Brain pericyte (primary cell): Measurements from ENCODE around the gene ABI1.
A peak's percentile ranks its signal among the peaks of the same experiment; 100 is the strongest.
"Not testable (repeated sequence)": the region's sequence is repeated elsewhere in the genome, so short reads cannot be mapped to it uniquely, and the experiment has no call there.

Experiments
- DNase-seq: peaks from one replicate; pipeline ENCODE4 v3.0.0-alpha.2; 2012; ENCODE audit warnings: low read depth, low spot score

Gene ABI1

GRCh38 chr10:26860443-26861204, at the start of gene ABI1:
Gene ABI1 (minus strand): TSS chr10:26860958. CDS start chr10:26860863, 95 bp downstream.
- peak; percentile 97 for DNase-seq

- DNase-seq: no peak
Measured at GRCh38 chr10:26909753-26910152, 49.0 kb upstream of the ABI1 start.

- DNase-seq: not testable (repeated sequence)
Measured at GRCh38 chr10:26905253-26905781, 44.6 kb upstream of the ABI1 start.

GRCh38 chr10:26903431-26904217, 42.9 kb upstream of the ABI1 start:
- no peak for DNase-seq

GRCh38 chr10:26892306-26892923, 31.7 kb upstream of the ABI1 start:
- not testable (repeated sequence) for DNase-seq

- DNase-seq: no peak
Measured at GRCh38 chr10:26890956-26891355, 30.2 kb upstream of the ABI1 start.

GRCh38 chr10:26887611-26888215, 27.0 kb upstream of the ABI1 start:
- DNase-seq: no peak

GRCh38 chr10:26881600-26882331, 21.0 kb upstream of the ABI1 start:
- no peak for DNase-seq

- DNase-seq: no peak
Measured at GRCh38 chr10:26879744-26880143, 19.0 kb upstream of the ABI1 start.

- no peak for DNase-seq
Measured at GRCh38 chr10:26870766-26871165, 10.0 kb upstream of the ABI1 start.

GRCh38 chr10:26869528-26869927, 8.8 kb upstream of the ABI1 start:
- DNase-seq: no peak

- no peak for DNase-seq
Measured at GRCh38 chr10:26863351-26864076, 2.8 kb upstream of the ABI1 start.

GRCh38 chr10:26861205-26861998, 644 bp upstream of the ABI1 start:
- no peak for DNase-seq

- DNase-seq: no peak
Measured at GRCh38 chr10:26860102-26860442, 686 bp downstream of the ABI1 start.

- no peak for DNase-seq
Measured at GRCh38 chr10:26859241-26860101, 1.3 kb downstream of the ABI1 start.

GRCh38 chr10:26858707-26859034, 2.1 kb downstream of the ABI1 start:
- DNase-seq: no peak

- DNase-seq: no peak
Measured at GRCh38 chr10:26857991-26858706, 2.6 kb downstream of the ABI1 start.

- DNase-seq: not testable (repeated sequence)
Measured at GRCh38 chr10:26857553-26857952, 3.2 kb downstream of the ABI1 start.
